Keratinocyte (primary cell): ENCODE measurements around the gene FOXN1.

ENCODE experiments used
- EZH2 ChIP-seq: IDR thresholded peaks from one replicate; pipeline ENCODE4 v1.6.1; 2012; ENCODE audit warnings: inconsistent platforms, mild to moderate bottlenecking, low read length, moderate library complexity
- TF ChIP-seq, protein P1 (sequence below), 3 experiments: IDR thresholded peaks in 1 of 3; conservative IDR thresholded peaks in 1 of 3; optimal IDR thresholded peaks in 1 of 3; 2 replicates in 2 of 3; 3 replicates in 1 of 3; pipeline versions ENCODE3 to v1.5.1; 2011; ENCODE audit warnings: low read length in 3 of 3, mild to moderate bottlenecking in 3 of 3, moderate library complexity in 2 of 3, control low read depth in 1 of 3, inconsistent platforms in 1 of 3; ENCODE audit not compliant: insufficient read depth in 2 of 3; ENCODE audit errors: extremely low read depth in 1 of 3

DNA sequence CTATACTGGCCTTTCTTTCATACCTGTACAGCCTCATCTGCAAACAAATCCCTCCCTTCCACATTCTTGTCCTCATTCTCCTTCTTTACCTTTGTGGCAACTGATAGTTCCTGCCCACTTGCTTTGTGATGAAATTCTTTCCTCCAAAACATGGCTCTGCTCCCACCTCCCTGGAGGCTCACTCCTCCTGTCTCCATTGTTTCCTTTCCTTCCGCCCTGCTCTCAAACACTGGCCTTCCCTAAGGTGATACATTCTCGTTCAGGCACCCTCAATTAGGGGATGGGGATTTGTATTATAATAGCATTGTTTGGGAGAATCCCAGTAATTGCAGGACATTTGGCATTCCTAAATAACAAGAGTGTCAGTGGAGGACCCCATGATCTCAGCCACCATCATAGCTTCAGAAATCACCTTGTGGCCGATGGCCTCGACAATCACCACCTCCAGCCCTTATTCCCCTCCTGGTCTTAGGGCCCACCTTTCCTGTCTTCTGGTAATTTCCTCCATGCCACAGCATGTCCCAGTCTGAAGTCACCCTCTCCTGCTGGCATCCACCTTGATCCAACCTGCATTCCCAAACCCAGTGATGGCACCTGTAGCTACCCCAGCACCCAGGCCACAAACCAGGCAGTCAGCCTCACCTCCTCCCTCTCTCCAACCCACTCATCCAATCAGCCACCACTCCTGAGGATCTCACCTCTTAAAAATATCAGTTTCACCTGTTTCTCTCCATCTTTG is 38.4 kb downstream of the FOXN1 start:
- TF ChIP-seq, protein P1, sequence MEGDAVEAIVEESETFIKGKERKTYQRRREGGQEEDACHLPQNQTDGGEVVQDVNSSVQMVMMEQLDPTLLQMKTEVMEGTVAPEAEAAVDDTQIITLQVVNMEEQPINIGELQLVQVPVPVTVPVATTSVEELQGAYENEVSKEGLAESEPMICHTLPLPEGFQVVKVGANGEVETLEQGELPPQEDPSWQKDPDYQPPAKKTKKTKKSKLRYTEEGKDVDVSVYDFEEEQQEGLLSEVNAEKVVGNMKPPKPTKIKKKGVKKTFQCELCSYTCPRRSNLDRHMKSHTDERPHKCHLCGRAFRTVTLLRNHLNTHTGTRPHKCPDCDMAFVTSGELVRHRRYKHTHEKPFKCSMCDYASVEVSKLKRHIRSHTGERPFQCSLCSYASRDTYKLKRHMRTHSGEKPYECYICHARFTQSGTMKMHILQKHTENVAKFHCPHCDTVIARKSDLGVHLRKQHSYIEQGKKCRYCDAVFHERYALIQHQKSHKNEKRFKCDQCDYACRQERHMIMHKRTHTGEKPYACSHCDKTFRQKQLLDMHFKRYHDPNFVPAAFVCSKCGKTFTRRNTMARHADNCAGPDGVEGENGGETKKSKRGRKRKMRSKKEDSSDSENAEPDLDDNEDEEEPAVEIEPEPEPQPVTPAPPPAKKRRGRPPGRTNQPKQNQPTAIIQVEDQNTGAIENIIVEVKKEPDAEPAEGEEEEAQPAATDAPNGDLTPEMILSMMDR (optimal IDR thresholded peaks at IDR 0.05 in 1 of 3, IDR thresholded peaks at IDR 0.05 in 1 of 3, conservative IDR thresholded peaks at IDR 0.05 in 1 of 3; ENCODE audit: extremely low read depth in 1 of 3, insufficient read depth in 2 of 3, low read length in 3 of 3), result no peak
- no peak for TF ChIP-seq EZH2
